NCI-H187 (cell line): ENCODE measurements around the gene FCER2.
A peak's percentile ranks its signal among the peaks of the same experiment; 100 is the strongest.

Source experiments
- DNase-seq, 2 experiments: peaks; one replicate each; lab custom pipeline; 2025; lab: John Stamatoyannopoulos, UW

FCER2 gene

DNA sequence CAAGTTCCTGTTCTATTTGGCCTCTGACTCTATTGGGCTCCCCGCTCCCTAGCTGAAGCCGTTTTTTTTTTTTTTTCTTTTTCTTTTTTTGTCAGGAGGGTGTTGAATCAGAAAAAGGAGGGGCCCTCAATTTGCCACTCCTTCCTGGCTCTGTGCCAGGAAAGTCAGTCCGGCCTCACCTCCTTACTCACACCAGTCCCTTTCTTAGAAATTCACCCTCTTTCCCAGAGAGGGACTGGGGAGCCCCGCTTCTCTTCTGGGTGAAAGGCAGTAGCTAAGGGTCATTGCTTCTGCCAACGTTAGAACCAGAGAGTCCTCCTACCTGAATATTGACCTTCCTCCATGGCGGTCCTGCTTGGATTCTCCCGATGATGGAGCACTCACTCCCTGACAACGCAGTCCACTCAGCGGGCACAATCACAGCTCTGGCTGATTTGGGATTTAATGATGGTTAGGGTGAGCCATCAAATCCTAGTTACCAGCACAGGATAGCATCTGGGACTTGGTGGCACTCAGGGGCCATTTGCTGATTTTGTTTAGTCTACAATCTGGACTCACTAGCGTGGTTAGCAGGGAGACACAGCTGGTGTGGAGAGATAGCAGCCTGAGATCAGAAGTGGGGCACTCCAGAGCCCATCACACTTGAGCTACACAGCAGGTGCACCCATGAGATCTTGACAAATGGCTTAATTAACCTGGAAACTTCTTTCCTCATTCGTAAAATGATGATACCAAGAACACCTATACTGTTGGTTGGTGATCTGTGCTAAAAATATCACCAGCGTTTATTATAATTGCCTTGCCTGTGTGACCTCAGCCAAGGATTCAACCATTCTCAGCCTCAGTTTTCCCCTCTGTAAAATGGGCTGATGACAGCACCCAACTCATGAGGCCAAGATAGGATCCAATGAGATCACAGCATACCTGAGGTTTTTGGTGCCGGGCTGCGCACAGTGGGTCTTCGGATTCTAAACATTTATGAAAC, 2.2 kb downstream of the FCER2 start:
- DNase-seq: no peak

DNA sequence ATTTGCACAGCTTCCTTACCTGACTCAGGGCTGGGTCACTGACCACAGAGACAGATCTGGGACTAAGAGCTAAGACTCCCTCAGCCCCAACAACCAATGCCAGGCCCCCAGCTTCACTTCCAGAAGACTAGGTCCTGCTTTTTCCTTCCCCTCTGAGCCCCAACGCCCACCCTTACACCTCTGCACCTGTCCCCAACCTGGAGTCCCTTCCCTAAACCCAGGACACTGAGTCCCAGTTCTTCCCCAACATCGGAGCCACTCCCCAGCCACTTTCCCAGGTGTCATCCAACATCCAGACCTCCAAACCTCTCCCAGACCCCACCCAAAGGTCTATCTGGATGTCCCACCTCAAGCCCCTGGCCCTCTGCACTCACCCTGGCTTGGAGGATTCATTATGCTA, 2.9 kb downstream of the FCER2 start:
- DNase-seq: no peak

DNA sequence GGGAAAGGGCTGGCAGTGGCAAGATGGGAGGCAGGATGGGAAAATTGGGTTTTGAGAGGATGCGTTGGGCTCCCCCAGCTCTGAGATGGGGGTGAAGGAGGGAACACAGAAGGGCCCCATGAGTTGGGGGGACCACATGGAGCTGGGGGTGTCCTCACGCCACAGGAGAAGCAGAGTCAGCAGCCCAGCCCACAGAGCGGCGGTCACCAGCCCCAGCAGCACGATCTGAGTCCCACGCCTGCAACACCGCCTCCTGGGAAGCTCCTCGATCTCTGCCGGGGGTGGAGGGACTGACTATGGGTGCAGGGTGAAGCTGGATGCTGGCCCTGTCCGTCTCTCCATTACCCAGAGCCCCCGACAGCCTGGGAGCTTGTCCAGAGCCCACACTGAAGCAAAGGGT, 3.3 kb downstream of the FCER2 start:
- DNase-seq: no peak

DNA sequence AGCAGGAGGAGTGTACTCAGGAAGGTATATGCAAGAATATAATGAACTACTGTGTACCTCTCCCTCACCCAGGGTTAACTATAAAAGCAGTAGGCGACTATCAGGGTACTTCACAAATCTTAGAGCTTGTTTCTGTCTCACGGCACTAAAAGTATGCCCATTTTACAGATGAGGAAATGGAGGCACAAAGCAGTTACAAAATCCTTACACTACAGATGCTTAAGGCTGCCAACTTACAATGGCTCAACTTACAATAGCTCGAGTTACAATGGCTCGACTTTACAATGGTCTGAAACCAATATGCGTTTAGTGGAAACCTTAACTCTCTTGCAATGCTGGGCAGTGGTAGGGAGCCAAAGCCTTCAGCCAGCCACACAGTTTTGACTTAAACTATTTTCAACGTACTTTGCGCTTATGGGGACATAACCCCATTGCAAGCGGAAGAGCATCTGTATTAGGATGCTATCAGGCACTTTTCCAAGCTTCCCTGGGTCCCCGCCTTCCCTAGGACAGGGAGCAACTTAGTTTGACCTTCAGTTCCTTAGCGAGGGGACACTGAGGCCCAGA, 4.1 kb downstream of the FCER2 start:
- no peak for DNase-seq

DNA sequence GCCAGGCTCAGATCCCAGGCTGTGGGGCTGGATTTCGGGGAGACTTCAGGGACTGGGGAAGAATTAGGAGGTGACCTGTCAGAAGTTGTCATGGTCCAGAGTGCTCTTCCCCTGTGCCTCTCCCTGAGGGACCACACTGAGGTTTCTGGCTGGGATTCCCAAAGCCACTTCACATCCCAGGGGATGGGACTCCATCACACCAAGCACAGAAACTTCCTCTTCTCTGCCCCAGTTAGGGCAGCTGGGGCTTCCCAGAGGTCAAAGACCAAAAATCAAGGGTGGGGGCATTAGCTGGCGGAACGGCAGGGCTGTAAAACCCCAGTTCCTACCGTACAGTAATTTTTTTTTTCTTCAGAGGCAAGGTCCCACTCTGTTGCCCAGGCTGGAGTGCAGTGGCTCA, 7.4 kb downstream of the FCER2 start:
- no peak for DNase-seq

DNA sequence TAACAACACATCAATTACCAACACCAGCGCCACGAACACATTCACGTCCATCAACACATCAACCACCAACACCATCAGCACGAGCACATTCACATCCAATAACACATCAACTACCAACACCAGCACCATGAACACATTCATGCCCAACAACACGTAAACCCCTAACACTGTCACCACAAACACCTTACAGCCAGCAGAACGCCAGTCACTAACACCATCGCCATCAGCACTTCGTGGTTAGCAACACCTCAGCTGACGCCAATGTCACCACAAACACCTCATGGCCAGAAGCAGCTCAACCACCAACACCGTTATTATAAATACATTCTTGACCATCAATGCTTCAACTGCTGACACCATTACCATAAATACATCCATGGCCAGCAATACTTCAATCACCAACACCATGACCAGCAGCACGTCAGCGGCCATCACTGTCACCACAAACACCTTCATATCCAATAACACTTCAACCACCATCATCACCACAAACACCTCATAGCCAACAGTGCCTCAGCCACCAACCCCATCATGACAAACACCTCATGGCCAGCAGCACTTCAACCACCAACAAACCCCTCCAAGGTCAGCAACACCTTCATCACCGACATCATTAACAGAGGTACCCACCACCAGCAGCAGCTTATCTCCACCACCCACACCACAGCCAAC, 9.4 kb downstream of the FCER2 start:
- DNase-seq: no peak

DNA sequence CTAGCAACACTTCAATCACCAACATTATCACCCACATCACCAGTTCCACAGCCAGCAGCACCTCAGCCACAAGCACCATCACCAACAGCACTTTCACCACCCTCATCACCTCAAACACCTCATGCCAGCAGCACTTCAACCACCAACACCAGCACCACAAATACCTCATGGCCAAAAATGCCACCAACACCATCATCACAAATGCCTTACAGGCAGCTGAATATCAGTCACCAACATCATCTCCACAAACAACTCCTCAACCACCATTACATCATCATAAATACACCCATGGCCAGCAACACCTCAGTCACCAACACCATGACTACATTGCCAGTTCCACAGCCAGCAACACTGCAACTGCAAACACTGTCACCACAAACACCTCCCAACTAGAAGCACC, 10.4 kb downstream of the FCER2 start:
- no peak for DNase-seq

DNA sequence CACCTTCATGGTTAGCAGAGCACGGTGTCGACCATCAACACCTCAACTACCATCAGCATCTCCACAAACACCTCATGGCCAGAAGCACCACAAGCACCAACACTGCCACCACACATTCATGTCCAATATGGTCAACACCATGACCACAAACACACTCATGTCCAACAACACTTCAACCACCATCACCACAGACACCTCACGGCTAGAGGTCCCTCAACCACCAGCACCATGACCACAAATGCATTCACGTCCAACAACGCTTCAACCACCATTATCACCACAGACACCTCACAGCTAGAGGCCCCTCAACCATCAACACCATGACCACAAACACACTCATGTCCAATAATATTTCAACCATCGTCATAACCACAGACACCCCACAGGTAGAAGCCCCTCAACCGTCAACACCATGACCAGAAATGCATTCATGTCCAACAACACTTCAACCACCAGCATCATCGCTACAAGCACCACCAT, 11.1 kb downstream of the FCER2 start:
- no peak for DNase-seq

DNA sequence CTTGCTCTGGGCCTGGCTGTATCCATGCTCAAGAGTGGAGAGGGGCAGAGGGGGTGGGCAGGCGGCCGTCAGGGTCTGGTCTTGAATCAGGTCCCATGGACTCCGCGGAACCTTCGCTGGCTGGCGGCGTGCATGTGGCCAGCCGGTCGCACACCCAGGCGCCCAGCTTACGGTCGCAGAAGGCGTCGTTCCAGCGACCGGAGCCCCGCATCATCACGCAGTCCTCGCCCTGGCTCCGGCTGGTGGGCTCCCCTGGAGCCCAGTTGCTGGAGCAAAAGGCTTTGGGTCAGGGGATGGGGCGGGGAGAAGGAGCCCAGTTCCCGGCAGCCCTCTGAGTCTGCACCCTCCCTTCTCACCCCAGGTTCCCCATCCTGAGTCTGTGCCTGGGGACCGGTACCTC, 12.8 kb downstream of the FCER2 start:
- no peak for DNase-seq

DNA sequence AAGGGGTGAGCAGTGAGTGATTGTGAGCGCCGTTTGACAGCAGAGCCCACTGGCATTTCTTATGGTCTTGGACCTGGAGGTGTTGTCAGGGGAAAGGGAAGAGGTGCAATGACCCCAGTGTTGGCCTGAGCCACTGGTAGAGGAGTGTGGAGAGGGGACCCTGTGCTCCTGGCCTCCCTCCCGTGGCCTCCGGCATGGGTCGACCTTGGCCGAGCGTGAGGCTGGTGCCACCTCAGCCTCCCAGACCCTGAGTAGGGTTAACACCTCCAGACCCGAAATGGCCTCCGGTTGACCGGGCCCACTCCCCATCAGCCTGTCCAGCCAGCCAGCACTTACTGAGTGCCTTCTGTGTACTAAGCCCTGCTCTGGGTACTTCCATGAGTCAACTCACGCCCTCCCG, 14.8 kb downstream of the FCER2 start:
- DNase-seq: no peak

DNA sequence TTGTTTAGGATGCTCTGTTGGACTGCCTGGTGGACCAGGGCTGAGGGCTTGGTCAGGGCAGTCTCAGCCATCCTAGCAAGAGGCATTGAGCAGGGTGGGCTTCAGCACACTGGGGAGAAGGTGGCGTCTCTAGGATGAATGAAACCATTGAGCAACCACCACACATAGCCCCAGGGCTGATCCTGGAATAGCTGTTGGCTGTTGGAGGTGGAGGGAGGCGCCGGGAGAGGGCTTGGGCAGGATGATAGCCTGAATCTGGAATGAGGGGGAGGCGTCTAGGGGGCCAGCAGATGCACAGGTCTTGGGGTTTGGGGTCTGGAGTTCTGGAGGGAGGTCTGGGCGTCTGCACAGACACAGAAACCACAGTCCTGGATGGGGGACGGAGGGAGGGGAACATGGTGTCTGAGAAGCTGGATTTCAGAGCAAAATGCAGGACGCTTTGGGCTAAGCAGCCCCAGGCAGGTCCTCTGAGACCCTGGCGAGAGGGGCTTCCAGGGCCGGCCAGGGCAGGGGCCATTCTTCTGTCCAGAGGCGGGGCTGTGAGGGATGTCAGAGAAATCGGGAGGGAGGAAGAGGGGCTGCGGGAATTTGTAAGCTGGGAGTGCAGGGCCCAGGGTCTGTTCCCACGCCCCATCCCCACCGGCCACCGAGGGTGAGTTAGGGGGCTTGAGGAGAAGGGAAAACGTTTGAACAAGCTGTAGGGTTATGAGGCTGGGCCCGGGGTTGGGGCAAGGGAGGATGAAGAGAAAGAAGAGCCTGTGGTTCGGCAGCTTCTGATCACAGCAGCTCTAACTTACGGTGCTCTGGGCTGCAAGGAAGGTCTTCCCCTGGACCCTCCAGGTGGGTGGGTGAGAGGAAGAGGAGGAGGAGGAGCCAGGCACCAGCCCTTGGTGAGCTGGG, 16.1 kb downstream of the FCER2 start:
- DNase-seq: no peak

DNA sequence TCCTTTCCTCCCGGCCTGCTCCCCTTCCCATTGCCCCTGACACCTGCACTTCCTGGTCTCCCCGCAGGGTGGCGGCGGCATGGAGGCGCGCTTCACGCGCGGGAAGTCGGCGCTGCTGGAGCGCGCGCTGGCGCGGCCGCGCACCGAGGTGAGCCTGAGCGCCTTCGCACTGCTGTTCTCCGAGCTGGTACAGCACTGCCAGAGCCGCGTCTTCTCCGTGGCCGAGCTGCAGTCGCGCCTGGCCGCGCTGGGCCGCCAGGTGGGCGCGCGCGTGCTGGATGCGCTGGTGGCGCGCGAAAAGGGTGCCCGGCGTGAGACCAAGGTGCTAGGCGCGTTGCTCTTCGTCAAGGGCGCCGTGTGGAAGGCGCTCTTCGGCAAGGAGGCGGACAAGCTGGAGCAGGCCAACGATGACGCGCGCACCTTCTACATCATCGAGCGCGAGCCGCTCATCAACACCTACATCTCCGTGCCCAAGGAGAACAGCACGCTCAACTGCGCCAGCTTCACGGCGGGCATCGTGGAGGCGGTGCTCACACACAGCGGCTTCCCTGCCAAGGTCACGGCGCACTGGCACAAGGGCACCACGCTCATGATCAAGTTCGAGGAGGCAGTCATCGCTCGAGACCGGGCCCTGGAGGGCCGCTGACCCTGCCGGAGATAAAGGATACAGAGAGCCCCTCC, 19.6 kb downstream of the FCER2 start:
- no peak for DNase-seq

DNA sequence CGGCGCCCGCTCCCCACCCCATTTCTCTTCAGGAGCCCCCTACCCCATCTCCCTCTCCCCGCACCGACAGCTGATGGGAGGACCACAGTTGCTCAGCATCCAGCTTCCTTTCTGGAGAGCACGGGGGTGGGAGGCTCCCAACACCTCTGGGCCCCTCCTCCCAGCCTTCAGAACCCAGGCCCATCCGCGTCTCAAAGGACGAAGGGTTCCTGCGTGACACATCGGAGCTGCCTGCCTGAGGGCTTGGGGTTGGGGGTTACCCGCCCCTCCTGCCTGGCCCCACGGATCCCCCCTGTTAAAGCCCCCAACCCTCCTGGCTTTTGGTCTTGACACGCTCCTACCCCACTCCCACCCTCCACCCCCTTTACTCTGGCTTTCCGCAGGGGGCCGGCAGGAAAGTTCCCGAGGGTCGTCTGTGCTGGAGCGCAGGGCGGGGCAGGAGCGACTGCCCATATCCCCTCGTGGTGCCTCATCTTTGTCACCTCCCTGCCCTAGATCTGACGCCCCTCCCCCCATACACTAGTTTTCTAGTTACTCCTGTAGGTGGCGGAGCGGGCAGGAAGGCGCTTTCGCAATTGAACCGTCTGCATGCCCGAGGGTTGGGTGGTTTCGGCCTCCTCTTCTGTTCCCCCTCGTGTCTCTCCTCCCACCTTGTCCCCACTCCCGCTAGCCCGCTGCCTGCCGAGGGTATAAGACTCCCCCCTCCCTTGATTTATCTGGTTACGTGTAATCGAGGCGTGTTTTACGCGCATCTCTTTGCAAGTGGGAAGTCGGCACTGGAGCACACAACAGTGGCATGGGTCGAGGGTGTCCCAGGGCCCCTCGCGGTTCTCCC, 20.4 kb downstream of the FCER2 start:
- no peak for DNase-seq

DNA sequence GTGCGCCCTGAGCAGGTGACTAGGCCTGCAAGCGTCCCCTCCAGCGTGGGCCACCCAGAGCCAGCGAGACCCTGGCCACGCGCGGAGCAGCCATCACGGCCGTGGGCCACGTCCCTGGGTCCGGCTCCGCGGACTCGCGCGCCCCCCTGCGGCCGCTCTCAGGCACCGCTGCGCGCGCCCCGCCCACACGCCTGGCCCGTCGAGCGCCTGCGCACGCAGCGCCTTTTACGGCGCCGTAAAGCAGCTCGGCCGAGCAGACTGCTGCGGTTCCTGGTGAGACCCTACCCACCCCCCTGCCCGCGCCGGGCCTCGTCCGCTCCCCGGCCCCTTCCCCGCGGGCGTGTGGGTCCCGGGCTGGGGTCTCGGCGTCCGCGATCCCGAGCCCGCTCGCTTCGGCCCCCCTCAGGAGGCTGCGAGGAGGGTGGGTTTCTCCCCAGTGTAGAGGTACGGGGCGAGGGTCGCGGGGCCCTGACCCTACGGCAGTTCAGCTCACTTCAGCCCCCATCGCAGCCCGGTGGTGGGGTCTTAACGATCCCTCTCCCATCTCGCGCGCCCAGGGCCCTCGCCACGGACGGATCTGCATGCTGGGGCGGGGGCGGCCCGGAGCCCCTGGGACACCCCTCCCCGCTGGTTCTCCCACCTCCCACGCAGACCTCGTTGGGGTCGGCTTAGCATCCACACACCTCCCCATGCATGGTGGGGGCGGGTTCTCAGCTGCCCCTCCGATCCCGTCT, 21.2 kb downstream of the FCER2 start, which contains the start of gene TRAPPC5:
Gene TRAPPC5, plus strand, starts transcription at position 228 of the 734 bp plus-strand sequence. CDS start 1,421 bp downstream, outside the sequence.
- DNase-seq: peak; percentile 37 to 54

DNA sequence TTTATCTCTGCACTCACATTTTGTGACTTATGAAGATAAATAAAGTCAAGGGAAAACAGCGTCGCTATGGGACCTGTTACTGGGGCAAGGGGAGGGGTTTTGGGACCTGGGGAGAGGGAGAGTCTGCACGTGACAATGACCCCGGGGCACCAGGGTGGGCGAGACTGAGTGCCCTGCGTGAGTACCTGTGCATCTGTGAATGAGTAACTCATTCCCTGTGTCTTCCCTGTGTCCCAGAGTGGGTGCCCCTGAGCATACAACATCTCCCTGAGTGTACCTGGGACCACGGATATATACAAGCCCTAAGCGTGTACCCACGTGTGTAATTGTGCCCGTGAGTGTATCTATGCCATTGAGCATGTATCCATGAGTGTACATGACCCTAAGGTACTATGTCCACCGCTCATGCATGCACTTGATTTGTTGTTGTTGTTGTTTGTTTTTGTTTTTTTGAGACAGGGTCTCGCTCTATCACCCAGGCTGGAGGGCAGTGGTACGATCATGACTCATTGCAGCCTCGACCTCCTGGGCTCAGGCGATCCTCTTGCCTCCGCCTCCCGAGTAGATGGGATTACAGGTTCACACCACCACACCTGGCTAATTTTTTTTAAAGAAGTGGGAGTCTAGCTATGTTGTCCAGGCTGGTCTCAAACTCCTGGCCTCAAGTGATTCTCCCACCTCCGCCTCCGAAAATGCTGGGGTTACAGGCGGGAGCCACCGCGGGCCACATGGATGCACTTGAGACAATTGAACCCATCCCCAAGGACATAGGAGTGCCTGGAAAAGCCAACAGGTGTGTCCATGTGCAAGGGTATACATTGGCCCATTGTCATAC, 21.9 kb downstream of the FCER2 start:
- no peak for DNase-seq

DNA sequence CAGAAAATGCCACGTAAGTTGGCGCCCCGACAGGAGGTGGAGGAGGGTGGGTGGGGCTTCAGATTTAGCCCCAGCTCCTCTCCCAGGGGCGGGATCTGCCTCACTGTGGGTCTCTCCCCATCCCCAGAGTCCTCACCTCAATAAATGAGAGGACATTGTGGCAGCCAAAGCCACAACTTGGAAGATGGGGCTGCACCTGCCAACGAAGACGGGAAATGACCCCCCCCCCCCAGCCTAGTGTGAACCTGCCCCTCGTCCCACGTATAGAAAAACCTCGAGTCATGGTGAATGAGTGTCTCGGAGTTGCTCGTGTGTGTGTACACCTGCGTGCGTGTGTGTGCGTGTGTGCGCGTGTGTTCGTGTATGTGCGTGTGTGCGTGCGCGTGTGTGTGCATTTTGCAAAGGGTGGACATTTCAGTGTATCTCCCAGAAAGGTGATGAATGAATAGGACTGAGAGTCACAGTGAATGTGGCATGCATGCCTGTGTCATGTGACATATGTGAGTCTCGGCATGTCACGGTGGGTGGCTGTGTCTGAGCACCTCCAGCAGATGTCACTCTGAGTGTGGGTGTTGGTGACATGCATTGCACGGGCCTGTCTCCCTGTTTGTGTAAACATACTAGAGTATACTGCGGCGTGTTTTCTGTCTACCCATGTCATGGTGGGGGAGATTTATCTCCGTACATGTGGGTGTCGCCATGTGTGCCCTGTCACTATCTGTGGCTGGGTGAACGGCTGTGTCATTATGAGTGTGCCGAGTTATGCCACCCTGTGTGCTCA, 22.8 kb downstream of the FCER2 start:
- DNase-seq: no peak

DNA sequence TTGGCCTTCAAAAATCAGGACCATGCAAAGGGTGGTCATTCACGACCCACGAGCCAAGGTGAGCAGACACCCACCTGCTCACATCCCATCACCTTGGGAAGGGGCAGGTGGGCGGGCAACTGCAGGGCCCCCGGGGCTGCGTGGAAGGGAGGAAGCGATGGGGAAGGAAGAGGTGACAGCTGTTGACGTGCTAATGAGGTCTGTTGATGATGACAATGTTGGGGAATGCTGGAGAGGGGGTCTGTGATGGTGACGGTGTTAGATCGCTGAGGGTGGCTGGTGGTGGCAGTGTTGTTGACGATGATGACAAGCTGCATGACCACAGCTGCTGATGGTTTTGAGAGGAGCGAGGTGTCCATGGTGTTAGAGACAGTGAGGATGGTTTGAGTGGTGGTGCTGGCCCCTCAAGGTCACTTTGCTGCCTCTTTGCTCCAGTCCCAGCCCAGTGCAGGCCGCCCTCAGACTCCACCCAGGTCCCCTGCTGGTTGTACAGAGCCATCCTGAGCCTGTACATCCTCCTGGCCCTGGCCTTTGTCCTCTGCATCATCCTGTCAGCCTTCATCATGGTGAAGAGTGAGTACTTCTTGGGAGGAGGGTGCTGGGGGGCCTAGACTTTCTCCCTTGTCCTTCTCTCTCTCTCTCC, 24.1 kb downstream of the FCER2 start:
- DNase-seq: no peak
